SK-N-SH (cell line): Measurements from ENCODE around the gene CPLANE2. TPM values are rescaled to one million over a fixed set of nuclear protein-coding genes. Genes with fewer than 3 reads are reported as not detected.

Experiments used
- CTCF ChIA-PET: fragments of 300-600, 350-600 bp; formaldehyde crosslinking; extraction: SDS; loops from one replicate; lab custom pipeline; 2021; lab: Yijun Ruan, JAX
- POLR2A ChIA-PET: fragments of 350-600 bp; sonication (Branson Sonifier 250); formaldehyde crosslinking; extraction: SDS; loops from one replicate; lab custom pipeline; 2020; ENCODE audit warnings: antibody characterized with exemption, inconsistent platforms; lab: Yijun Ruan, JAX
- DNase-seq: peaks from one replicate; pipeline ENCODE4 v3.0.0; 2012
- H2AFZ ChIP-seq: fragments of 200-600 bp; sonication (generic); 2 replicates; pipeline ENCODE4 v1.8.1; 2016; ENCODE audit warnings: antibody characterized with exemption, mild to moderate bottlenecking, low read depth
- H3F3A ChIP-seq: fragments of 200-600 bp; sonication (generic); replicated peaks from 2 replicates; pipeline ENCODE3; 2016; ENCODE audit warnings: antibody characterized with exemption, mild to moderate bottlenecking; ENCODE audit not compliant: insufficient read depth
- H3K27ac ChIP-seq, 2 experiments: fragments of 200-500 bp in 1 of 2; fragments of 200-600 bp in 1 of 2; sonication (Bioruptor generic) in 1 of 2; sonication (generic), shearing (Covaris generic) in 1 of 2; 2 replicates each; pipeline versions ENCODE4 v1.5.1 to v1.6.1; 2014 to 2016; ENCODE audit warnings: low read depth in 2 of 2, inconsistent platforms in 1 of 2, low read length in 1 of 2, mild to moderate bottlenecking in 1 of 2, mixed read lengths in 1 of 2
- H3K27me3 ChIP-seq: fragments of 200-600 bp; sonication (generic), shearing (Covaris generic); 2 replicates; pipeline ENCODE4 v1.6.1; 2016; ENCODE audit warnings: mixed run types; ENCODE audit not compliant: insufficient read depth
- H3K36me3 ChIP-seq, 2 experiments: fragments of 200-500 bp in 1 of 2; fragments of 200-600 bp in 1 of 2; sonication (Bioruptor generic) in 1 of 2; sonication (generic) in 1 of 2; replicated peaks in 1 of 2; 2 replicates each; pipeline versions ENCODE3 to v1.5.1; 2014 to 2016; ENCODE audit warnings: low read length in 1 of 2, mild to moderate bottlenecking in 1 of 2; ENCODE audit not compliant: insufficient read depth in 2 of 2, control insufficient read depth in 1 of 2
- H3K4me1 ChIP-seq, 2 experiments: fragments of 200-500 bp in 1 of 2; fragments of 200-600 bp in 1 of 2; sonication (Bioruptor generic) in 1 of 2; sonication (generic), shearing (Covaris generic) in 1 of 2; 2 replicates each; pipeline versions ENCODE4 v1.5.1 to v1.6.1; 2014 to 2016; ENCODE audit warnings: low read depth in 1 of 2, low read length in 1 of 2, mixed run types in 1 of 2; ENCODE audit not compliant: insufficient read depth in 2 of 2, control insufficient read depth in 1 of 2
- H3K4me2 ChIP-seq: fragments of 200-600 bp; sonication (generic), shearing (Covaris generic); 2 replicates; pipeline ENCODE4 v1.6.1; 2017; ENCODE audit warnings: mixed run types
- H3K4me3 ChIP-seq, 2 experiments: fragments of 200-500 bp in 1 of 2; fragments of 200-600 bp in 1 of 2; sonication (Bioruptor generic) in 1 of 2; sonication (generic), shearing (Covaris generic) in 1 of 2; 2 replicates each; pipeline versions ENCODE4 v1.5.1 to v1.8.1; 2014 to 2016; ENCODE audit warnings: low read depth in 2 of 2, inconsistent platforms in 1 of 2, low read length in 1 of 2, mild to moderate bottlenecking in 1 of 2, mixed read lengths in 1 of 2, moderate library complexity in 1 of 2
- H3K79me2 ChIP-seq: fragments of 200-600 bp; sonication (generic); 2 replicates; pipeline ENCODE4 v1.8.1; 2017; ENCODE audit warnings: mild to moderate bottlenecking; ENCODE audit not compliant: insufficient read depth
- H3K9ac ChIP-seq: fragments of 200-600 bp; sonication (generic); 2 replicates; pipeline ENCODE4 v1.6.1; 2017; ENCODE audit warnings: mixed run types
- H3K9me2 ChIP-seq: fragments of 200-600 bp; sonication (generic); 2 replicates; pipeline ENCODE4 v1.6.1; 2017; ENCODE audit warnings: mixed run types
- H3K9me3 ChIP-seq: fragments of 200-600 bp; sonication (generic); 2 replicates; pipeline ENCODE4 v1.6.1; 2017; ENCODE audit warnings: mixed run types, mild to moderate bottlenecking, moderate library complexity
- H4K20me1 ChIP-seq: fragments of 200-600 bp; sonication (generic); 2 replicates; pipeline ENCODE4 v1.6.1; 2017; ENCODE audit warnings: mild to moderate bottlenecking, mixed run types; ENCODE audit not compliant: insufficient read depth
- CHD2 ChIP-seq: fragments of 150-350 bp; IDR thresholded peaks from 2 replicates; pipeline ENCODE4 v1.6.1; 2018; ENCODE audit warnings: low read length; ENCODE audit not compliant: partially characterized antibody
- CTCF ChIP-seq: fragments of 200-600 bp; sonication (generic); IDR thresholded peaks from 2 replicates; pipeline ENCODE4 v1.6.1; 2017; ENCODE audit warnings: antibody characterized with exemption, mild to moderate bottlenecking, moderate library complexity
- FOXJ3 ChIP-seq: sonication (generic); formaldehyde crosslinking; IDR thresholded peaks from 2 replicates; pipeline ENCODE4 v1.5.1; 2020; ENCODE audit warnings: mild to moderate bottlenecking, missing genetic modification reagents
- FOXM1 ChIP-seq: IDR thresholded peaks from 2 replicates; pipeline ENCODE4 v1.4.0; 2012; ENCODE audit warnings: low read depth, mild to moderate bottlenecking
- JUND ChIP-seq: IDR thresholded peaks from 2 replicates; pipeline ENCODE4 v1.4.0; 2012
- MEF2A ChIP-seq: IDR thresholded peaks from 2 replicates; pipeline ENCODE4 v1.4.0; 2012; ENCODE audit warnings: low read depth, borderline replicate concordance
- MXI1 ChIP-seq: IDR thresholded peaks from 2 replicates; pipeline ENCODE4 v1.6.1; 2012; ENCODE audit warnings: mild to moderate bottlenecking, low read depth, low read length, improper control_type of control experiment
- PBX3 ChIP-seq: IDR thresholded peaks from 2 replicates; pipeline ENCODE4; 2012
- POLR2AphosphoS5 ChIP-seq: IDR thresholded peaks from 2 replicates; pipeline ENCODE4 v1.6.1; 2012; ENCODE audit warnings: low read depth, low read length
- RCOR1 ChIP-seq: fragments of 150-350 bp; IDR thresholded peaks from 2 replicates; pipeline ENCODE4 v1.6.1; 2017; ENCODE audit warnings: antibody characterized with exemption, low read length
- RFX5 ChIP-seq: IDR thresholded peaks from 2 replicates; pipeline ENCODE4 v1.6.1; 2012; ENCODE audit warnings: mild to moderate bottlenecking, improper control_type of control experiment, low read length
- RXRA ChIP-seq: IDR thresholded peaks from 2 replicates; pipeline ENCODE4 v1.4.0; 2012; ENCODE audit warnings: low read depth, mild to moderate bottlenecking, borderline replicate concordance
- TCF12 ChIP-seq: IDR thresholded peaks from 2 replicates; pipeline ENCODE4 v1.4.0; 2012
- USF1 ChIP-seq: IDR thresholded peaks from 2 replicates; pipeline ENCODE4 v1.4.0; 2012; ENCODE audit warnings: low read depth, borderline replicate concordance
- YY1 ChIP-seq: IDR thresholded peaks from 2 replicates; pipeline ENCODE4 v1.4.0; 2012; ENCODE audit warnings: low read depth, mild to moderate bottlenecking
- WGBS: methylation state at CpG from one replicate; pipeline ENCODE4 v1.1.6; 2017; ENCODE audit warnings: low lambda C conversion rate; 5-methylcytosine and 5-hydroxymethylcytosine counted together
- polyA plus RNA-seq, 3 experiments: library from polyadenylated mRNA; depleted of rRNA; stranded (reverse); fragments of >200 nt; gene quantifications; 2 replicates each; pipeline ENCODE4 v1.2.3, GENCODE V29; 2012

CPLANE2 gene
- polyA plus RNA-seq, 1 of the 3 experiments (the other 2 are of a cell fraction): 8.6 TPM

- Histone ChIP-seq H3K9me3 (no peaks in the 10 kb centered on the region), H3K27ac (no peak overlapping the region), H3K4me1 (peaks cover 0 to 8% of the 10 kb centered on the region in 2 experiments; a peak in 1 of 4 replicates), H2AFZ (no peak overlapping the region), H3K9ac (no peak overlapping the region), H3F3A (no peaks in the 10 kb centered on the region), H3K9me2 (no peaks in the 10 kb centered on the region), H3K4me3 (no peak overlapping the region), H3K79me2 (no peaks in the 10 kb centered on the region), H3K4me2 (no peak overlapping the region), H4K20me1 (no peaks in the 10 kb centered on the region), H3K36me3 (no peaks in the 10 kb centered on the region), H3K27me3 (no peaks in the 10 kb centered on the region)
- POLR2A ChIA-PET: no interaction called here
- WGBS: 94% methylated on average over 16 of the region's 35 CpGs
- TF ChIP-seq MXI1 (no peak), CHD2 (no peak), USF1 (no peak), MEF2A (no peak), FOXJ3 (CRISPR knock-in tag) (no peak), FOXM1 (no peak), YY1 (no peak), CTCF (no peak), RXRA (no peak)
- CTCF ChIA-PET: interaction anchor here (1.2 to 2.7 kb wide), 4 partner anchors 9 to 153 kb away, joined by 4 to 13 read pairs (median 5); no protein-coding TSS in a partner anchor
- no peak for DNase-seq
These were observed 5.4 kb downstream of the CPLANE2 start for GRCh38 chr1:16231331-16232315.

GRCh38 chr1:16230744-16231143 is 6.2 kb downstream of the CPLANE2 start:
- no peaks in the 10 kb centered on the region for H4K20me1 ChIP-seq
- no peaks in the 10 kb centered on the region for H3K9me2 ChIP-seq
- H3K36me3 ChIP-seq: no peaks in the 10 kb centered on the region
- no peaks in the 10 kb centered on the region for H3K79me2 ChIP-seq
- H3K27me3 ChIP-seq: no peaks in the 10 kb centered on the region
- no peak overlapping the region for H3K4me3 ChIP-seq
- no peak for DNase-seq
- ChIA-PET POLR2A (no interaction called here), CTCF (interaction anchor here (0.9 to 1.3 kb wide), 3 partner anchors 13 to 148 kb away, joined by 3 to 7 read pairs (median 4); no protein-coding TSS in a partner anchor)
- no peak overlapping the region for H2AFZ ChIP-seq
- TF ChIP-seq JUND: no peak
- no peak for TF ChIP-seq USF1
- TF ChIP-seq FOXJ3 (CRISPR knock-in tag): no peak
- TF ChIP-seq RCOR1: no peak
- no peak for TF ChIP-seq TCF12
- TF ChIP-seq YY1: no peak
- TF ChIP-seq POLR2AphosphoS5: no peak
- no peak for TF ChIP-seq RFX5
- no peak for TF ChIP-seq PBX3
- TF ChIP-seq RXRA: no peak
- no peaks in the 10 kb centered on the region for H3F3A ChIP-seq
- no peaks in the 10 kb centered on the region for H3K9me3 ChIP-seq
- no peak overlapping the region for H3K4me2 ChIP-seq
- H3K27ac ChIP-seq: no peak overlapping the region
- H3K9ac ChIP-seq: no peak overlapping the region
- H3K4me1 ChIP-seq: no peaks in the 10 kb centered on the region
- 87% methylated on average over 12 of the region's 13 CpGs for WGBS
